Measurements from ENCODE around the gene ITGAD. TPM values are rescaled to one million over a fixed set of nuclear protein-coding genes. Genes with fewer than 3 reads are reported as not detected.

Gene ITGAD
- polyA plus RNA-seq, 1 of the 3 experiments (the other 2 are of a cell fraction) = not detected

DNA sequence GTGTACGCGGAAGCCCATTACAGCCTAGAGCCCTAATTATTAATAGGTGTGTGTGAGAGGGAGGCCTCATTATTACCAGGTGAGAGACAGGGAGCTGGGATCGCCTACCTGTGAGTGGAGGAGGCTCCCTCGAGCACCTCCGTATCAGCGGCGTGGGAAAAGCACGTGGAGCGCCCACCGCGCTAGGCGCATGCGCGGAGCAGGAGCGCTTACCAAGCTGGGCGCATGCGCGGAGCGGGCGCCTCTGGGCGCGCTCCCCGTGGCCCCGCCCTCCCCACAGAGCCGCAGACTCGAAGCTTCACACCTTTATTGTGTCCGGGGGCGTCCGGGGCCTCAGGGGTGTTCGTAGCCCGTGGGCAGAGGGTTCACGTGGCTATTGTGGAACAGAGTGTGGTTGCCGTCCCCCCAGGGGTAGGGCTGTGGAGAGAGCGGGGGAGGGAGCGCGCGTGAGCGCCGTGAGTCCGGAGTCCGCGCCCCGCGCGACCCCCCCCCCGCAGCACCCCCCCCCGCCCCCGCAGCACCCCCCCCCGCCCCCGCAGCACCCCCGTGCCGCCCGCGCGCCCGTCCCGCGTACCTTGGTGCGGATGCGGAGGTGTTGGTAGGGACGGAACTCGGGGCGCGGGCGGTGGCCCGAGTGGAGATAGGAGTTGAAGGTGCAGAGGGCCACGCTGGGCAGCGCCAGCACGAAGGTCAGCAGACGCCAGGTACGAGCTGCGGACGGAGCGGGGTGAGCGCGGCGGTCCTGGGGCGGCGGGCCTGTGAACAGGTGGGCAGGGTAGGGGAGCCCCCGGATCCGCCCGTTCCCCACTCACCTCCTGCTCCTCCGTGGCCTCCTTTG, 34.5 kb downstream of the ITGAD start:
- CTCF ChIA-PET = interaction anchor here (1.1 to 3.0 kb wide), 3 partner anchors 12 to 30 kb away, joined by 3 to 13 read pairs (median 3); partner anchors contain the start of gene ZNF843
- Histone ChIP-seq H3K9me2 (no peaks in the 10 kb centered on the region), H3K79me2 (ENCODE audit: insufficient read depth) (no peaks in the 10 kb centered on the region), H3K27ac (ENCODE audit: low read depth in 2 of 2, low read length in 1 of 2) (no peak overlapping the region), H2AFZ (ENCODE audit: low read depth) (peak overlapping the region; percentile 59; the same call in 1 of the 2 replicates), H3K4me3 (ENCODE audit: low read depth in 2 of 2, low read length in 1 of 2) (peak overlapping the region in 1 of 2 experiments; percentile 33; a peak in 2 of 4 replicates), H3K27me3 (ENCODE audit: insufficient read depth) (peaks cover 42% of the 10 kb centered on the region), H3F3A (replicated peaks; ENCODE audit: insufficient read depth) (no peaks in the 10 kb centered on the region), H3K4me1 (ENCODE audit: control insufficient read depth in 1 of 2, insufficient read depth in 2 of 2, low read depth in 1 of 2, low read length in 1 of 2) (no peaks in the 10 kb centered on the region; a peak in 1 of 4 replicates), H3K36me3 (replicated peaks in 1 of 2; ENCODE audit: control insufficient read depth in 1 of 2, insufficient read depth in 2 of 2, low read length in 1 of 2) (no peaks in the 10 kb centered on the region), H3K9ac (no peak overlapping the region), H3K9me3 (no peaks in the 10 kb centered on the region), H4K20me1 (ENCODE audit: insufficient read depth) (no peaks in the 10 kb centered on the region), H3K4me2 (peak overlapping the region; percentile 60; the same call in 1 of the 2 replicates)
- 44% methylated on average over 29 of the region's 83 CpGs for WGBS (ENCODE audit: low lambda C conversion rate)
- TF ChIP-seq FOXJ3 (CRISPR knock-in tag; IDR thresholded peaks at IDR 0.05) (no peak), RXRA (IDR thresholded peaks at IDR 0.05; ENCODE audit: borderline replicate concordance, low read depth) (no peak), MXI1 (IDR thresholded peaks at IDR 0.05; ENCODE audit: low read depth, low read length) (no peak), EZH2phosphoT487 (IDR thresholded peaks at IDR 0.05; ENCODE audit: borderline replicate concordance, low read depth) (no peak), RAD21 (IDR thresholded peaks at IDR 0.05; ENCODE audit: low read length) (no peak), SIN3A (IDR thresholded peaks at IDR 0.05; ENCODE audit: borderline replicate concordance, low read depth, low read length) (no peak), ELF1 (IDR thresholded peaks at IDR 0.05) (no peak), SMC3 (IDR thresholded peaks at IDR 0.05; ENCODE audit: low read depth, low read length) (no peak), FOXM1 (IDR thresholded peaks at IDR 0.05; ENCODE audit: low read depth) (no peak), NRF1 (IDR thresholded peaks at IDR 0.05; ENCODE audit: low read depth, low read length) (peak; percentile 75), YY1 (IDR thresholded peaks at IDR 0.05; ENCODE audit: low read depth) (no peak), EP300 (IDR thresholded peaks at IDR 0.05; ENCODE audit: borderline replicate concordance in 1 of 2, low read depth in 1 of 2, low read length in 1 of 2) (no peak)
- TF ChIP-seq, protein P1, sequence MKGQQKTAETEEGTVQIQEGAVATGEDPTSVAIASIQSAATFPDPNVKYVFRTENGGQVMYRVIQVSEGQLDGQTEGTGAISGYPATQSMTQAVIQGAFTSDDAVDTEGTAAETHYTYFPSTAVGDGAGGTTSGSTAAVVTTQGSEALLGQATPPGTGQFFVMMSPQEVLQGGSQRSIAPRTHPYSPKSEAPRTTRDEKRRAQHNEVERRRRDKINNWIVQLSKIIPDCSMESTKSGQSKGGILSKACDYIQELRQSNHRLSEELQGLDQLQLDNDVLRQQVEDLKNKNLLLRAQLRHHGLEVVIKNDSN (IDR thresholded peaks at IDR 0.05; ENCODE audit: borderline replicate concordance, low read depth) = no peak
- TF ChIP-seq, protein P2, sequence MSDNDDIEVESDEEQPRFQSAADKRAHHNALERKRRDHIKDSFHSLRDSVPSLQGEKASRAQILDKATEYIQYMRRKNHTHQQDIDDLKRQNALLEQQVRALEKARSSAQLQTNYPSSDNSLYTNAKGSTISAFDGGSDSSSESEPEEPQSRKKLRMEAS (IDR thresholded peaks at IDR 0.05; ENCODE audit: low read depth) = peak; percentile 99
- DNase-seq = peak; percentile 93
- POLR2A ChIA-PET = no interaction called here

GRCh38 chr16:31428279-31428597, 35.1 kb downstream of the ITGAD start, which contains the start of gene COX6A2:
COX6A2 (minus strand) TSS chr16:31428360; CDS start chr16:31428325, 35 bp downstream.
- H3K36me3 ChIP-seq (replicated peaks in 1 of 2; ENCODE audit: control insufficient read depth in 1 of 2, insufficient read depth in 2 of 2, low read length in 1 of 2) = no peaks in the 10 kb centered on the region
- no peaks in the 10 kb centered on the region for H3F3A ChIP-seq (replicated peaks; ENCODE audit: insufficient read depth)
- no peak within 1 kb of the TSS for H3K27ac ChIP-seq (ENCODE audit: low read depth in 2 of 2, low read length in 1 of 2)
- no peak for DNase-seq
- POLR2A ChIA-PET = no interaction called here
- H3K79me2 ChIP-seq (ENCODE audit: insufficient read depth) = no peaks in the 10 kb centered on the region
- no peaks in the 10 kb centered on the region; a peak in 1 of 4 replicates for H3K4me1 ChIP-seq (ENCODE audit: control insufficient read depth in 1 of 2, insufficient read depth in 2 of 2, low read depth in 1 of 2, low read length in 1 of 2)
- no peaks in the 10 kb centered on the region for H4K20me1 ChIP-seq (ENCODE audit: insufficient read depth)
- WGBS (ENCODE audit: low lambda C conversion rate) = 24% methylated on average over 7 of the region's 7 CpGs
- no peak for TF ChIP-seq TAF1 (IDR thresholded peaks at IDR 0.05; ENCODE audit: borderline replicate concordance, low read depth, low read length)
- TF ChIP-seq GABPA (IDR thresholded peaks at IDR 0.05; ENCODE audit: low read depth) = no peak
- no peak for TF ChIP-seq IRF3 (IDR thresholded peaks at IDR 0.05; ENCODE audit: low read depth, low read length)
- TF ChIP-seq NFIC (IDR thresholded peaks at IDR 0.05; ENCODE audit: borderline replicate concordance) = no peak
- no peak for TF ChIP-seq FOXJ3 (CRISPR knock-in tag; IDR thresholded peaks at IDR 0.05)
- TF ChIP-seq ELF1 (IDR thresholded peaks at IDR 0.05) = no peak
- H3K9me2 ChIP-seq = no peaks in the 10 kb centered on the region
- peak within 1 kb of the TSS in 1 of 2 experiments; percentile 33; a peak in 2 of 4 replicates for H3K4me3 ChIP-seq (ENCODE audit: low read depth in 2 of 2, low read length in 1 of 2)
- peak within 1 kb of the TSS; percentile 59; the same call in 1 of the 2 replicates for H2AFZ ChIP-seq (ENCODE audit: low read depth)
- H3K9ac ChIP-seq = no peak within 1 kb of the TSS
- peaks cover 36% of the 10 kb centered on the region for H3K27me3 ChIP-seq (ENCODE audit: insufficient read depth)
- no peaks in the 10 kb centered on the region for H3K9me3 ChIP-seq
- peak within 1 kb of the TSS; percentile 60; the same call in 1 of the 2 replicates for H3K4me2 ChIP-seq
- CTCF ChIA-PET = interaction anchor here (1.1 to 3.0 kb wide), 3 partner anchors 11 to 30 kb away, joined by 3 to 13 read pairs (median 3); partner anchors contain the start of gene ZNF843

All from SK-N-SH (cell line).